OCI-LY1 (cell line): ENCODE measurements around the gene USPL1.

Experiments used
- H2AFZ ChIP-seq: fragments of 200-600 bp; sonication (generic), shearing (Covaris generic); 2 replicates; pipeline ENCODE4 v1.6.0; 2014; ENCODE audit warnings: antibody characterized with exemption, mild to moderate bottlenecking, low read length
- H3F3A ChIP-seq: fragments of 200-600 bp; sonication (generic), shearing (Covaris generic); 2 replicates; pipeline ENCODE4 v1.6.0; 2014; ENCODE audit warnings: mild to moderate bottlenecking, antibody characterized with exemption, low read length, moderate library complexity; ENCODE audit not compliant: insufficient read depth
- H3K27ac ChIP-seq: fragments of 200-600 bp; sonication (generic); 2 replicates; pipeline ENCODE4 v1.5.1; 2014; ENCODE audit warnings: low read length, mixed run types, mild to moderate bottlenecking, low read depth; ENCODE audit not compliant: poor library complexity, severe bottlenecking
- H3K27me3 ChIP-seq: fragments of 200-600 bp; sonication (generic); 2 replicates; pipeline ENCODE4 v1.6.0; 2014; ENCODE audit warnings: antibody characterized with exemption, mild to moderate bottlenecking, low read length, moderate library complexity; ENCODE audit not compliant: insufficient read depth
- H3K36me3 ChIP-seq: fragments of 200-600 bp; sonication (generic); 2 replicates; pipeline ENCODE4 v1.6.1; 2014; ENCODE audit warnings: mild to moderate bottlenecking, antibody characterized with exemption, low read length, moderate library complexity, mixed read lengths; ENCODE audit not compliant: insufficient read depth
- H3K4me1 ChIP-seq: fragments of 200-600 bp; sonication (generic); 2 replicates; pipeline ENCODE4 v1.5.1; 2014; ENCODE audit warnings: mild to moderate bottlenecking, low read length, moderate library complexity; ENCODE audit not compliant: insufficient read depth, severe bottlenecking
- H3K4me2 ChIP-seq: fragments of 200-600 bp; sonication (generic), shearing (Covaris generic); 2 replicates; pipeline ENCODE4 v1.6.1; 2014; ENCODE audit warnings: low read length
- H3K4me3 ChIP-seq: fragments of 200-600 bp; sonication (generic); 2 replicates; pipeline ENCODE4 v1.5.1; 2014; ENCODE audit warnings: low read length, low read depth, mild to moderate bottlenecking, mixed read lengths; ENCODE audit not compliant: poor library complexity, severe bottlenecking
- H3K79me2 ChIP-seq: fragments of 200-600 bp; shearing (Covaris generic); 2 replicates; pipeline ENCODE4 v1.6.1; 2016; ENCODE audit warnings: mixed run types, low read length, mixed read lengths; ENCODE audit not compliant: insufficient read depth
- H3K9ac ChIP-seq: fragments of 200-600 bp; sonication (generic), shearing (Covaris generic); 2 replicates; pipeline ENCODE4 v1.6.1; 2014; ENCODE audit warnings: mild to moderate bottlenecking, low read length, mixed read lengths
- H3K9me2 ChIP-seq: fragments of 200-600 bp; sonication (generic), shearing (Covaris generic); 2 replicates; pipeline ENCODE4 v1.6.1; 2014; ENCODE audit warnings: low read depth, mild to moderate bottlenecking, low read length, mixed read lengths
- H3K9me3 ChIP-seq: fragments of 200-600 bp; shearing (Covaris generic); 2 replicates; pipeline ENCODE4 v1.6.1; 2014; ENCODE audit warnings: low read length, mixed read lengths
- H4K20me1 ChIP-seq: fragments of 200-600 bp; sonication (generic), shearing (Covaris generic); 2 replicates; pipeline ENCODE4 v1.6.0; 2016; ENCODE audit warnings: mild to moderate bottlenecking, low read length; ENCODE audit not compliant: insufficient read depth
- EZH2 ChIP-seq: fragments of 200-600 bp; sonication (generic), shearing (Covaris generic); IDR thresholded peaks from 2 replicates; pipeline ENCODE4 v1.8.0; 2017; ENCODE audit warnings: borderline replicate concordance, mixed run types, mild to moderate bottlenecking, antibody characterized with exemption, low read length, moderate library complexity, mixed read lengths
- TF ChIP-seq, protein P1 (sequence below): fragments of 200-600 bp; sonication (generic), shearing (Covaris generic); IDR thresholded peaks from 2 replicates; pipeline ENCODE4 v1.5.1; 2017; ENCODE audit warnings: mild to moderate bottlenecking, antibody characterized with exemption, low read length, moderate library complexity, mixed read lengths

USPL1 gene

GRCh38 chr13:30692113-30692512, 74.4 kb downstream of the USPL1 start:
- Histone ChIP-seq H3K9ac (no peak overlapping the region), H2AFZ (no peak overlapping the region), H3K4me2 (no peak overlapping the region), H4K20me1 (no peaks in the 10 kb centered on the region), H3K4me1 (peaks cover 14% of the 10 kb centered on the region), H3K27me3 (0 out of 2 replicates have a peak, but pooled peaks cover 3% of the 10 kb centered on the region), H3K79me2 (no peaks in the 10 kb centered on the region), H3K9me3 (no peaks in the 10 kb centered on the region), H3K27ac (no peak overlapping the region), H3K36me3 (no peaks in the 10 kb centered on the region), H3K4me3 (no peak overlapping the region), H3K9me2 (no peaks in the 10 kb centered on the region), H3F3A (no peaks in the 10 kb centered on the region)
- TF ChIP-seq, protein P1, sequence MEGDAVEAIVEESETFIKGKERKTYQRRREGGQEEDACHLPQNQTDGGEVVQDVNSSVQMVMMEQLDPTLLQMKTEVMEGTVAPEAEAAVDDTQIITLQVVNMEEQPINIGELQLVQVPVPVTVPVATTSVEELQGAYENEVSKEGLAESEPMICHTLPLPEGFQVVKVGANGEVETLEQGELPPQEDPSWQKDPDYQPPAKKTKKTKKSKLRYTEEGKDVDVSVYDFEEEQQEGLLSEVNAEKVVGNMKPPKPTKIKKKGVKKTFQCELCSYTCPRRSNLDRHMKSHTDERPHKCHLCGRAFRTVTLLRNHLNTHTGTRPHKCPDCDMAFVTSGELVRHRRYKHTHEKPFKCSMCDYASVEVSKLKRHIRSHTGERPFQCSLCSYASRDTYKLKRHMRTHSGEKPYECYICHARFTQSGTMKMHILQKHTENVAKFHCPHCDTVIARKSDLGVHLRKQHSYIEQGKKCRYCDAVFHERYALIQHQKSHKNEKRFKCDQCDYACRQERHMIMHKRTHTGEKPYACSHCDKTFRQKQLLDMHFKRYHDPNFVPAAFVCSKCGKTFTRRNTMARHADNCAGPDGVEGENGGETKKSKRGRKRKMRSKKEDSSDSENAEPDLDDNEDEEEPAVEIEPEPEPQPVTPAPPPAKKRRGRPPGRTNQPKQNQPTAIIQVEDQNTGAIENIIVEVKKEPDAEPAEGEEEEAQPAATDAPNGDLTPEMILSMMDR = no peak

DNA sequence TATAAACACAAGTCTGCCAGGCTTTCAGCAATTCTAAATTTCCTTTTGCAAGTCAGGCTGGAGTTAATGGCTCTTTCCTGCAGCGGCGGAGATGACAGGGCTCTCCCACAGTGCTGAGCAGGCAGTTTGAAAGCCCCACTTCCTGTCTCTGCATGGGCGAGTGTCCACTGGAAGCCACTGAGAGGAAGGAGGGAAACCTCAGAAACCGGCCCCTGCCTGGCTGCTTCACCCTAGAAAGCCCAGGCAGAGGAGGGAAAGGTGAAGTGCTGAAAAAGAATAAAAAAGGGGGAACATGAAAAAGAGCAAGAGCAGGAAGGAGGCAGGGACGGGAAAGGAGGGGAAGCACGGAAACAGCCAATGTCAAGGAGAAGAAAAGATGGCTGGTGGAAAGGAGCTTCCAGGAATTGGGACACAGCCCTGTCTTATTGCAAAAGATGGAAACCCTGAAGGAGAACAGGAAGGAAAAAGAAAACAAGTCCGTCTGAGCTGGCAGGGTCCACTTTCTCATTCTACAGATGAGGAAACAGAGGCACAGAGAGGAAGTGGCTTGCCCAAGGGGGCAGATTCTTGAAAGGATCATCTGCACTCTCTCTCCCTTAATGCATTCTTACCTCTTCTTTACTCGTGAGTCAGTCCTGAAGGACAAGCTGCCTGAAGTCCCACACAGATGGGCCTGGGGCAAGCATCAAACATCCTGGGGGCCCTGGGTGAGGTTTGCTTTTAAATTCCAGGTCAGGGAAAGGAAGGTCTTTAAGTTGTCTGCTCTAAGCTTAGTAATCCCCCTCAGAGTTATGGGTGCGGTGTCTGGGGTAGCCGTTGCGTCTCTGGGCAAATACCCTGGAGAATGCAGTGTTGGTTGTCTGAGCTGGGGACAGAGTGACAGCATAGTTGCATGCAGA, 78.8 kb downstream of the USPL1 start:
- H3K9ac ChIP-seq = no peak overlapping the region
- TF ChIP-seq EZH2 = no peak
- TF ChIP-seq, protein P1 = no peak
- no peaks in the 10 kb centered on the region for H3F3A ChIP-seq
- H3K36me3 ChIP-seq = no peaks in the 10 kb centered on the region
- H3K9me2 ChIP-seq = no peaks in the 10 kb centered on the region
- no peaks in the 10 kb centered on the region for H3K79me2 ChIP-seq
- H2AFZ ChIP-seq = no peak overlapping the region
- no peak overlapping the region for H3K4me2 ChIP-seq
- H3K4me3 ChIP-seq = no peak overlapping the region
- no peaks in the 10 kb centered on the region for H3K4me1 ChIP-seq
- no peak overlapping the region for H3K27ac ChIP-seq
- peaks cover 8% of the 10 kb centered on the region; the same call in 1 of the 2 replicates for H3K27me3 ChIP-seq
- no peaks in the 10 kb centered on the region for H4K20me1 ChIP-seq
- H3K9me3 ChIP-seq = no peaks in the 10 kb centered on the region

DNA sequence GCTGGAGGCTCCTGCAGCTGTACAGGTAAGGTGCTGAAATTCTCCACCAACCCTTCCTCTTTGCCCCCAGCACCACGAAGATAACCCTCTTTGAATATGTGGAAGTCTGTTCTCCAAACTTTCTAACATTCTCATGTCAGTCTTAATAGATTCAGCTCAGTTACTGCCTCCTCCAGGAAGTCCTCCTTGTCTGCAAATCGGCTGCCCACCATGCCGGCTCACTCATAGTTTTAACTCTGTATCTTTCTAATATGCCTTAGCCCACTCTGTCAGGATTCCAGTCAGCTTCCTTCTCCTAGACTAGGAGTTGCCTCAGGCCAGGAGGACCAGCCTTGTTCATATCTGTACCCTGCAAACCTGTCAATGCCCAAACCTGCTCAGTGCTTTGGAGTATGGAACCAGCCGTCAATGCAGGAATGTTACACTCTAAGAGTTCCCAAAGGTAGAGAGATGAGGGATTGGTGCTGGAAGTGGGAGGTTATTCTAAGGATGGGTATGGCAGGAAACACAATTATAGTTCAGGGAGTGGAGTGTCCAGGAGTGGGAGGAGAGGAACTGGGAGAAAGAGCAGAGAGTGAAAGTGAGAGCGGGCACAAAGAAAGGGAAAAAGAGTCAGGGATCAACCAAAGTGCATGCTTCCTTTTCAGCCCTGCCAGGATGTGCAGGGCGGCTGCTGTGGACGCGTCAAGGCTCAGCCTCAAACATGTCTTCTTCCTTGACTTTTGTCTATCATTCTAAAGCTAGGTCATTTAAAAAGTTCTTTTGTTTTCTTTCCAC, 79.6 kb downstream of the USPL1 start:
- Histone ChIP-seq H3K9me3 (no peaks in the 10 kb centered on the region), H3F3A (no peaks in the 10 kb centered on the region), H3K4me3 (no peak overlapping the region), H3K36me3 (no peaks in the 10 kb centered on the region), H3K9me2 (no peaks in the 10 kb centered on the region), H3K4me2 (no peak overlapping the region), H2AFZ (no peak overlapping the region), H3K27ac (no peak overlapping the region), H4K20me1 (no peaks in the 10 kb centered on the region), H3K9ac (no peak overlapping the region), H3K4me1 (no peaks in the 10 kb centered on the region), H3K27me3 (peaks cover 8% of the 10 kb centered on the region; the same call in 1 of the 2 replicates), H3K79me2 (no peaks in the 10 kb centered on the region)
- TF ChIP-seq, protein P1 = no peak
- no peak for TF ChIP-seq EZH2
